GM18867 (cell line): ENCODE data around the gene ABCC11.
"Not testable (repeated sequence)": the region's sequence is repeated elsewhere in the genome, so short reads cannot be mapped to it uniquely, and the experiment has no call there.

Experiments used
- ATAC-seq: cut with Tn5 transposase; IDR thresholded peaks from one replicate; pipeline ENCODE4 v1.9.1; 2021; ENCODE audit warnings: mild to moderate bottlenecking, moderate library complexity; ENCODE audit not compliant: unreplicated experiment

ABCC11 gene

DNA sequence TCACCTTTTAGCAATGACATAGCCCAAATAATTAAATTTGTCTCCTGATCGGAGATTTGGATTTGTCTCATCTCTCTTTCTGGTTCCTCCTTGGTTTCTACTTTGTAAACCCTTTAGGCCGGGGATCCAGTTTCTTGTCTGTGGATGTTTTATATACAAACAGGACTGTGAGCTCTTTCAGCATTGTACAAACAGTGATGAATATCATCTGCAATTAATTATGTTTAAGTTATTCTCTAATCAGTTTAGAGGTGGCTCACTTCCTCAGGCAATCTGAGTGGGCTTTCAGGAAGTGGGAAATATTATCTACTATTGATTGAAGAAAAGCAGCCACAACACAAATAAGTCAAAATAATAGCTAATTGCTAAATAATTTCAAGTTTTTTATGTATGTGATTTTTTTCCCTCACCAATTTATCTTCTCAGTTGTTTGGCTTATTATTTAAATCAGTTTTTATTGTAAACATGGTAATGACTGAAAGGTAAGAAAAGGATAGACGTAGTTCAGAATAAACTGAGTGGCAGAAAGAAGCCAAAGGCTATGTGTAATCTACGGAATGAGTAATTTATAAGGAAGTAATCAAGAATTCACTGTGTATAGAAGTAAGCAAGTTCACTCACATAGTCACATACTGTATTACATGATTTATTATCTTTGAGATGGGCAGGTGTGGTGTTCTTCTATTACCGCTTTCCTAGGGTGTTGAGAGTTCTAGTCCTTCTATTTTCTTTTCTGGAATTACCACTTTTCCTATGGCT, 3.4 kb upstream of the ABCC11 start:
- ATAC-seq, result no peak

DNA sequence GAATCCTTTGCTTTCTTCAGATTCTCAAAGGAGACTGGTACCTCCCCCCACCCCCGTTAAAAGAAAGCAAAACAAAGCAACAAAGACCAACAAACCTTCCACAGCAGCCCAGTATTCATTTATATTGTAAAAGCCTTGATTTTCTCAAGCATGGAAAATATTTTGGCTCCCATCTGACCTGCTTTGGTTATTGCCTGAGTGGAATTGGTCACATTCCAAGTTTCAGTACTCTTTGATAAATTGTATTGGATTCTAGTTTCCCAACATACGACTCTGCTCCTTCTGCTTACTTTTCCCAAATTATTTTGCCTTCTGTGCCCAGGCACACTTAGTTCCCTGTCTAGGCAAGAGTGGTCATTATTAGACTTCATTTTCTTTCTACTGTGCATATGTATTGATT, 1.3 kb downstream of the ABCC11 start:
- no peak for ATAC-seq

DNA sequence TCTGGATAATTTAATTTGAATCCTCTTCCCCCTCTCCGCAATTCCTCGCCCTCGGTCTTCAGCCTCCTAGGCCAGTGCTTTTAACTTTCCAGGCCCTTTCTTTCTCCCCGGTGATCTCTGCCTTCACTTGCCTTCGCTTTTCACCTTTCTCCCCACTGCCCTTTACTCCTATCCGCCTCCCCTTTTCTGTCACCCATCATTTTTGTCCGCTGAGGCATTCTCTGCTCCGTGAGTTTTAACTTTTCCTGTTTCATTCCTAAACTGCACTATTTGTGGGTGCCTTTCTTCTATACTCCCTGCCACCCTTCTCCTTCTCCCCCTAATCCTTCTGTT, 2.5 kb downstream of the ABCC11 start:
- no peak for ATAC-seq

DNA sequence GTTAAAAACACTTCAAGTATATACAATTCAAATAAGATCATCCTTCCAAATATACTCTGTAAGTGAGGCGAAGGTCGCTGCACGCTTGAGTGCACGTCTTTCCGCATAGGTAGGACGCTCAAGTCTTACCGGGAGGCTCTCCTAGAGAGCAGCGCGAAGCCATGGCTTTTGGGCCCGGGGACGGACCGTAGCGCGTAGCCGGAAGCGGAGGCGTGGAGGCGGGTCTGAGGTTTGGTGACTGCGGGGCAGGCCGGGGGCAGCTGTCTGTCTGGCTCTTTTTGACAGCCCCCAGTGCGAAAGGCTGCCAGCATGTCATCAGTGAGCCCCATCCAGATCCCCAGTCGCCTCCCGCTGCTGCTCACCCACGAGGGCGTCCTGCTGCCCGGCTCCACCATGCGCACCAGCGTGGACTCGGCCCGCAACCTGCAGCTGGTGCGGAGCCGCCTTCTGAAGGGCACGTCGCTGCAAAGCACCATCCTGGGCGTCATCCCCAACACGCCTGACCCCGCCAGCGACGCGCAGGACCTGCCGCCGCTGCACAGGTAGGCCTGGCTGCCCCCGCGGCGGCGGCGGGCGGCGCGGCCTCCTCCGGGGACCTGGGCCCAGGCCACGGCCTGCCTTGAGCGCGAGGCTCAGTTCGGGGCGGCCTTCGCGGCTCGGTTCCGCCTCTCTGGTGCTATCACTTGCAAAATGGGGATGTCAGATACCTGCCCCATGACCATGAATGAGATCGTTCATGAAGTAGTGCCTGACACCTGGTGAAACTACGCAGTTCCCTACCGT, 3.1 kb downstream of the ABCC11 start, which contains the start of gene LONP2:
LONP2 (plus strand) TSS at position 221 of the 783 bp plus-strand sequence; CDS start at position 310, 89 bp downstream.
- ATAC-seq, result peak; percentile 97

DNA sequence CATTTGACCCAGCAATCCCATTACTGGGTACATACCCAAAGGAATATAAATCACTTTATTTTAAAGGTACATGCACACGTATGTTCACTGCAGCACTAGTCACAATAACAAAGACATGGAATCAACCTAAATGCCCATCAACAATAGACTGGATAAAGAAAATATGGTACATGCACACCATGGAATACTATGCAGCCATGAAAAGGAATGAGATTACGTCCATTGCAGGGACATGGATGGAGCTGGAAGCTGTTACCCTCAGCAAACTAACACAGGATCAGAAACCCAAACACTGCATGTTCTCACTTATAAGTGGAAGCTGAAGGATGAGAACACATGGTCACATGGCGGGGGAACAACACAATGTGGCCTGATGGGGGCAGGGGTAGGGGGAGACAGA, 7.2 kb downstream of the ABCC11 start:
- not testable (repeated sequence) for ATAC-seq

DNA sequence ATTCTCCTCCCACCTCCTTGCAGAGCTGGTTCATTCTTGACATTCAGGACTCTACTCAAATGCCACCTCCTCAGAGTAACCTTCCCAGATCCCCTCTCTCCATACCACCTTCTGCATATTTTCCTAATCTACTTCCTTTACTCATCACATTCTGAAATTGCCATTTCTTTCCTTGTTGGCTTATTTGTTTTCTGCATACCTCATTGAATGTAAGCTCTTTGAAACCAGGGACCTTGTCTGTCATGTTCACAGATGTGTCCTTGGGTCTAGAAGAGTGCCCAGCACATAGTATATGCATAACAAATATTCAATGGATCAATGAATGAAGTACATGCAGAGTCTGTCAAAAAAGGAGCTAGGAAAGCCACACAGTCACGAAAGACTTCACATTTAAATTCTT, 11.1 kb downstream of the ABCC11 start:
- ATAC-seq, result no peak

DNA sequence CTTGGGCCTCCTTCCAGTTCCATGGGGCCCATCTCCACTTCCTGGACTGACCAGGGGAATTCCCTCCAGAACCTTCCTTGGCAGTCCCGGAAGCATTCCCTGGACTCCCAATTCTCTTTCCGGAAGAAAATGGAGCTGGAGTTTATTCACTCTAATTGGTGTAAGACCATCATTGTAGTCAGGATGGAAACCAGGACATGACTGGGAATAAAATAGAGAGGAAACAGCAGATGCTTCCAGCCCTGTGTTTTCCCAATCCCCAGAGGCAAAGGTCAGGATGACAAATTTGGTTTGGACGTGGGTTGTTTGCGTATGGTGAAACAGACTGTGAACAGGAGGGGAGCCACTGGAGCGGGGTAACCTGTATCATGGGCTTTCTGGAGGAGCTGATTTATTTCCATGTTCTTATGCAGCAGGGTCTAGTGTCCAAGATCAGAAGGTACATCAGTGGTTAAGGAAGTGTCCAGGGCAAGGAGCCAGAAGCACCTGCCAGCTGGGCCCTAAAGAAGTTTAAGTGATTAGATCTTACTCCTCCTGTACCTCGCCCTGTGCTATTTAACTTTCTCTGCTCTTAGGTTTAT, 11.7 kb downstream of the ABCC11 start:
- ATAC-seq, result no peak

DNA sequence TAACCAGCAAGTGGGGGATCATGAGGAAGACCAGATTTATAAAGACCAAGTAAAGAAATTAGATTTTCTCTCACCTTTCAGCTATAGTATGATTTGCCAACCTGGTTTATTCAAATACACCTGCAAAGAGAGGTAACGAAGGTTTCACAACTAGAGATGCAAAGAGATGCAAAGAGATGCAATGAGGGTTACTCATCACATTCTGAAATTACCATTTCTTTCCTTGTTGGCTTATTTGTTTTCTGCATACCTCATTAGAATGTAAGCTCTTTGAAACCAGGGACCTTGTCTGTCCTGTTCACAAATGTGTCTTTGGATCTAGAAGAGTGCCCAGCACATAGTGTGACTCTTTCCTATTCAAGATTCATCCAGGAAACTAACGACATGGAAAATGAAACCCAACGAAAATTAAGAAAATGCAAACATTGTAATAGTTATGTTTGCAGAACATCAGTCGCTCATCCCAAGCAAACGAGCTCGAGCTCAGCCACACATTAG, 12.2 kb downstream of the ABCC11 start:
- ATAC-seq, result no peak

DNA sequence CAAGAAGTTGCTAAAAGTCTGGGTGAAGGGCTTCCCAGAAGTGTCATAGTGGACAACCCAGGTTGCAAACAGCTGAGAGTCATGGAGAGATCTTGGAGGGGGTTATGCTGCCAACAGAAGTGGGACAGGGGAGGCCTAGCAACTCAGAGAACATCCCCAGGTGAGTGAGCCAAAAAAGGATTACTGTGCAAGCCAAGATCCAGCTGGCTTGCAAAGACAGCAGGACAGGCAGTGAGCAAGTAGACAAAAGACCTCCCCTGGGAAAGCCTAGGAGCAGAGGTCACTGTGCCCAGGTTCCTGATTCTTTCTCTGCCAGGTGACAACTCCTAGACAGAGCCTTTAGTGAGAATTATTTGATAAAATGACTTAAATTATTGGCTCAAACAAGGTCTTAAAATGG, 12.7 kb downstream of the ABCC11 start:
- no peak for ATAC-seq

DNA sequence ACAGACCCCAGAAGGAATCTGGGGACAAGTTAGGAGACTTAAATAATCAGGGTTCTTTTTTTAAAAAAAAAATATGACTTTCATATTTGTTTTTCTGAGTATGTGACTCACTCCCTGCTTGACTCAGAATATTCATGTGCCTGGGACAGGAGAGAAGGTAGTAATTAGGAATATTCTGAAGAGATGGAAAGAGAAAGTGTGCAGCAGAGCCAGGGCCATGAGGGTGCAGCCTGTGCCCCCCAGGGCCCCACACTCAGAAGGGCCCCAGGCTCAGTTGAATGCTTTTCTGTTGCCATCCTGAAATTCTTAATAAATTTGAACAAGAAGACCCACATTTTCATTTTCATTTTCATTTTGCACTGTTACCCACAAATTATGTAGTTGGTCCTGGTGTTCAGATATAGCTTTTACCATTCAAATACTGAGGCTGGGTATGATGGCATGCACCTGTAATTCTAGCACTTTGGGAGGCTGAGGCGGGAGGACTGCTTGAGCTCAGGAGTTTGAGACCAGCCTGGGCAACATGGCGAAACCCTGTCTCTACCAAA, 14.8 kb downstream of the ABCC11 start:
- peak; percentile 65 for ATAC-seq

DNA sequence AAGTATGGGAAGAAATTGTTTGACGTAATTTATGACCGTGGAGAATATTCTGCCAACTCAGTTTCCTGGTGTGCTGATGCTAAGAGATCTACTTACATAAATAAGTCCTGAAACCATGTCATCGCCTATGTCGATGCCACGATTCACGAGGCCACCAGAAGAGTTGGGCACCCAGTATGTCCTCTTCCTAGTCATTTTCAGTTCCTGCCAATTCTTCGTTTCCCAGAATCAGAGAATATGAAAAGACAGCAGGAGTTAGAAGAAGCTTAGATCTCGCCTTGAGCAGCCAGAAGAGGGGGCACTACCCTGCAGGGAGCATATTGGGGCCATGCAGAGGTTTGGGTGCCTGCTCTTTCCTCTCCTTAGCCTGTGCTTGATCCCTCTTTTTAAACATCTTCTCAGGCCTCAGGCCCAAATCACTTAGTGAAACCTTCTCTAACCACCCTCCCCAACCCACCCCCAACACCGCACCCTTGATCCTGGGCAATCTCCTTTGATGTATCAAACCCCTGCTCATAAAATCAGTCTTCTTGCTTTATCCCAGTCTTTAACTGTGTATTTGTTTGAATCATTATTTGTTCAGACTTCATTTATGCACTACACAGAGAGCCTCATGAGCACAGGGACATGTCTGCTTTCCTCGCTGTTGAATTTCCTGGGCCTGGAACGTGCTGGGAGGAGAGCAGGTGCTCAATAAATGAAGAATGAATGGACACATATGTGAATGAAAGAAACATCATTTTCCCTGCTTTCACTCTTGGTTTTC, 15.4 kb downstream of the ABCC11 start:
- ATAC-seq, result peak; percentile 62

DNA sequence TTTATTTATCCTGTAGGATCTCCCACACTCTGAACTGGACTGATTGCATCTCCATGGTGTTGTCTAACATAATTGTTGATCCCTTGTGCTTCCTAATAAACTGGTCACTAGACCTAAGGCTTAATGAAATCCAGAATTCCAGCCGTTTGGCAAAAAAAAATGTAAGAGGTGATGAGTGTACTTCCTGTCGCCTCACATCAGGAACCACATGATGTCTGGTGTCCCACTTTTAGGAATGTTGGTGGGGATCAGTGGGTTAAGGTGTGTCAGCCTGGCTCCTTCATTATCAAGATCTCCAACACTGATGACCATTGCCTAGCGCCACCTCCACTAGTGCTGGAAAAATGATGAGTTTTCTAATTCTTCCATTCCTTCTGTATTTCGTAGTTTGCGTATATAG, 21.9 kb downstream of the ABCC11 start:
- no peak for ATAC-seq

DNA sequence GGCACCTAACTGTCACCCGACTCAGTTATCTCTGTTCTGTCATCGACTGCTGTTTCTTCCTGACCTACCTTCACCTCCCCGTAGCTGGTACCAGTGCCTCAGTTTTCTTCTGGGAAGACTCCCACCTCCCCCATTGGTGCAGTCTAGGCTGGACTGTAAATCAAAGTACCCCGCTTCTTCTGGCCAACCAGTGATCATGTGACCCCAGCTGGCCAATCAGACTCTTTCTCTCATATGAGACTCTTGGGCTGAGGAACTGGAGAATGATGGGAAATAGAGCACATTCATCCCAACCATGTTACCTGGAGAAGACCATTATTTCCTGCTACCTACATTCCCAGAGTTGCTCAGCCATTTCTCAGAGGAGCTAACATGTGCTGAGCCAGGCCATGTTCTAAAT, 23.8 kb downstream of the ABCC11 start:
- ATAC-seq, result no peak

DNA sequence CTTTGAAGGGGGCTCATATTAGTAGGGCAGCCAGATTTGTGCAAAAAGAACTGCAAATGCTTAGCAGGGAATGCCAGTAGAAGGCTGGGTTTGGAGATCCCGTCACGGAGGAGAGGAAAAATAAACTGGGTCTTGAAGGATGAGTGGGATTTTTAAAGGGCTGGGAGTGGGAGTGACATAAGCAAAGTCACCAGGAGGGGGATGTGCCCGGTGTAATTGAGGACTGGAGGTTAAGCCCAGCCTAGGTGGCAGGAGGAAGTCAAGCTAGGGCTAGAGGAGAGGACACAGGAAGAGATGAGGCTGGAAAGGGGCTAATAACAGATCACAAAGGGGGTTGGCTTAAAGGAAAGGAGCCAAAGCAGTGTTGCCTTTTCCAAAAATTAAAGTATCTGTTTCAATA, 26.4 kb downstream of the ABCC11 start:
- ATAC-seq, result no peak

DNA sequence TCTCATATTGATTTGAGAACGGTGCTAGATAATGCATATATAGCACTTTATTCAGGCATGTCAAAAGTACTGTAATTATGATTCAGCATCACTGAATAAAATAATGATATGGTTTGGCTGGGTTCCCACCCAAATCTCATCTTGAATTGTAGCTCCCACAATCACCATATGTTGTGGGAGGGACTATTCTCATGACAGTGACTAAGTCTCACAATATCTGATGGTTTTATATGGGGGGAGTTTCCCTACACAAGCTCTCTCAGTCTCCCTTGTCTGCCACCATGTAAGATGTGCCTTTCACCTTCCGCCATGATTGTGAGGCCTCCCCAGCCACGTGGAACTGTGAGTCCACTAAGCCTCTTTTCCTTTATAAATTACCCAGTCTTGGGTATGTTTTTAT, 28.9 kb downstream of the ABCC11 start:
- ATAC-seq, result no peak

DNA sequence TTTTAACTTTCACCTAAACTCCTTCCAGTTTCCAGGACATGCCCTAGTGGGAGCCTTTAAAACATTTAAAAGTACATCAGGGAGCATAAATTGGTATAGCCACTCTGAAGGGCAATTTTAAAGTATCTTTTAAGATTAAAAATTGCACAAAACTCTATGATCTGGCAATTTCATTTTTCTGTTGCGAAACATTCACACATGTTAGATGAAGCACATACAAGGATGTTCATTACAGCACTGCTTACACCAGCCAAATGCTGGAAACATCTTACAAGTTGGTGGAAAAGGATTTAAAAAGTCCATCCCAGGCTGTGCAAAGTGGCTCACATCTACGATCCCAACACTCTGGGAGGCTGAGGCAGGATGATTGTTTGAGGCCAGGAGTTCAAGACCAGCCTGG, 29.6 kb downstream of the ABCC11 start:
- no peak for ATAC-seq

DNA sequence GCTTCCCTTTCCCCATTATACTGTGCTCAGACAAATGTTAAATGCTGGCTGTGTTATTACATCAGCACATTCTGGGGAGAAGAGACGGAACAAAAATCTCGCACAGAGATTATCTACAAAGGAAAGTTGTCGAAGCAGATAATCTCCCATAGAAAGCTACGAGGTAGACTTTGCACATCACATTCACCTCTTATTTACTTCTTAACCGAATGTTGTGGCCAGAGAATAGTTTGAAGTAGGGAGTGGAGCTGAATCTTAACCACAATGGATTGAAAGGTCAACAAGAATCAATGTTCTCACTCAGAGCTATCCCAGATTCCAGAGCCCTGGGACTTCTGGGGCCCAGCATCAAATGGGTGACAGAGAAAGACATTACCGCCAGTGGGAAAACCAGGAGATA, 31.6 kb downstream of the ABCC11 start:
- ATAC-seq, result no peak

DNA sequence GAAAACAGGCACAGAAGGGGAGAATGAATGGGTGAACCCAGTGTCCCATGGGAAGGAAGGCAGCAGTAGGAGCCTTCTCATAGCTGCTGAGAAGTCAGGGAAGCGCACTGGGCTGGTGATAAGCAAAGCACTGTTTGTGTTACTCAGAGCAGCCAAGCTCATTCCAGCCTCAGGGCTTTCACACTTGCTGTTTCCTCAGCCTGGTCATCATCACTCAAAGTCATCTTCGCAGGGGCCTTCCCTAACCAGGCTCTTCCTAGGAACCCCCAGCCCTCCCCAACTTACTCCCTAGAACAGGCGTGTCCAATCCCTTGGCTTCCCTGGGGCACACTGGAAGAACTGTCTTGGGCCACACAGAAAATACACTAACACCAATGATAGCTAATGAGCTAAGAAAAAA, 35.3 kb downstream of the ABCC11 start:
- no peak for ATAC-seq

DNA sequence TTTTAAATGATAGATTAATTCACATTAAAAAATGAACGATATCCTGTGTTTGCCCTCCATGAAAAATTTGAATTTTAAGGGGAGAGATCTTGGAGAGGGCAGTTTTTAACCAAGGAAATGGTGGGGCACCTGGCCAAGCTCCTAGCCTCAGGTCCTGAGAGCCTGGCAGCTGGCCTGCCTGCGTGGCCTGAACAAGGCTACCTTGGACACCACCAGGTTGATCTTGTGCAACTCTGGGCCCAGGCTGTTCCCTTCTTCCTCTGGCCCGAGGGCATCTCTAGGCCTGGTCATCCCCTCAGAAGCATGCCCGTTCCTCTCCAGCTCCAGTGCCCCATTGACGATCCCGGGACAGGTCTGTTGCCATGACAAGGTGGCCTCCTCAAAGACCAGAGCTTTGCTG, 36.6 kb downstream of the ABCC11 start:
- no peak for ATAC-seq

DNA sequence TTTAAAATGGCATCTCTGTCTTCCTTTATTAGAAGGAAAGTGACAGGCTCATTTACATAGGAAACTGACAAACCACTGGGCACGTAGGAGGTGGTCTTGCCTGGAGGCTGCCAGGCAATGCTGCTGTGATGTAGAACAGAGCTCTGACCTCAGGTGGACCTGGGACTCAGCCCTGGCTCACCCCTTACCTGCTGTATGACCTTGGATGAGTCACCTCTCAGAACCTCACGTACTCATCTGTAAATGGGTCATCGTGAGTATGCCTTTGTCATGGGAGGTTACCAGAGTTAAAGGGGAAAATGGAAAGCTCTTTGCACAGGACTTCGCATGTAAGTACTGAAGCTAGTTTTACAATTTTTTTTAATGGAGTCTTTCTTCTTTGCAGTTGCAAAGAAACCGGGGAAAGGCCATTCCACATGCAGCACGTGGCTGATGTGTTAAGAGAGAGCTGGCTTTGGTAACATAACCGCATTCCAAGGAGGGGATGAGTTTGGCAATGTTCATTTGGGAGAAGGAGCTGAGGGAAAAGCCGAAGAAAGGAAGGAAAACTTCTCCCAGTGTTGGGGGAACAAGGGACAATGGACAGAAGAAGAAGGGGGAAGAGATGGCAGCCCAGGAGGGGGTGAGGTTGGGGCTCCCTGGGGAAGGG, 40.6 kb downstream of the ABCC11 start:
- ATAC-seq, result no peak

DNA sequence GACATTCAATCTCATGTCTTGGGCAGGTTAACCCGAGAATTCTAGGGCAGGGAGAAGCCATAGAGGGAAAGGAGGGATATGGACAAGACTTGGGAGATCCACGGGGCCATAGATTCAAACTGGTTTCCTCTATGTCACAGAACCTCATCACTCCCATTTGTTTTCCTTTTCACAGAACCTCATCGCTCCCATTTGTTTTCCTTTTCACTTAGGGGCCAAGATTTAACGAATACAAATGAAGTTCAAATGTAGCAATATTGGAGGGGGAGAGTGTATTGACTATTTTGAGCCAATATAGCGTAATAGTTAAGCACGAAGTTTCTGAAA, 42.6 kb downstream of the ABCC11 start:
- ATAC-seq, result no peak
